Caco-2 (cell line): ENCODE results near the gene CREBBP. TPM values are rescaled to one million over a fixed set of nuclear protein-coding genes. Genes with fewer than 3 reads are reported as not detected.

Experiments used
- BruUV-seq: library from RNA; stranded (reverse); fragments of 400-500 nt; replicated peaks from 2 replicates; lab custom pipeline; 2021; lab: Mats Ljungman, UMichigan
- CTCF ChIA-PET: fragments of 300-600 bp; sonication (Branson Sonifier 250); formaldehyde crosslinking; loops from one replicate; lab custom pipeline; 2022; ENCODE audit warnings: antibody characterized with exemption; lab: Charles Lee
- POLR2A ChIA-PET: fragments of 300-600 bp; sonication (Branson Sonifier 250); formaldehyde crosslinking; loops from one replicate; lab custom pipeline; 2022; ENCODE audit warnings: antibody characterized with exemption; lab: Charles Lee
- DNase-seq, 2 experiments: peaks; one replicate each; pipeline versions ENCODE4 v3.0.0 to v3.0.0-alpha.2; 2020 to 2022
- H3K27me3 ChIP-seq: replicated peaks from 2 replicates; pipeline ENCODE4 v1.6.0; 2011; ENCODE audit warnings: low read length; ENCODE audit not compliant: control insufficient read depth, insufficient read depth
- H3K36me3 ChIP-seq: 2 replicates; pipeline ENCODE4 v1.5.1; 2011; ENCODE audit warnings: low read length; ENCODE audit not compliant: control insufficient read depth, insufficient read depth
- H3K4me1 ChIP-seq: fragments of 250-450 bp; sonication (Bioruptor Pico); 2 replicates; pipeline ENCODE4 v1.5.1; 2020; ENCODE audit warnings: mild to moderate bottlenecking
- H3K4me3 ChIP-seq: 2 replicates; pipeline ENCODE4 v1.5.1; 2011; ENCODE audit warnings: low read depth, mild to moderate bottlenecking, control low read depth, low read length
- H3K9me3 ChIP-seq: fragments of 250-450 bp; sonication (Bioruptor Pico); 2 replicates; pipeline ENCODE4 v1.5.1; 2020; ENCODE audit warnings: mild to moderate bottlenecking, moderate library complexity
- H3K27ac Mint-ChIP-seq: one replicate; pipeline ENCODE4 v1.8.0; 2022; ENCODE audit warnings: mixed read lengths; ENCODE audit not compliant: unreplicated experiment
- H3K27me3 Mint-ChIP-seq: one replicate; pipeline ENCODE4 v1.8.0; 2022; ENCODE audit warnings: mixed read lengths; ENCODE audit not compliant: insufficient read depth, unreplicated experiment
- H3K36me3 Mint-ChIP-seq: one replicate; pipeline ENCODE4 v1.8.0; 2022; ENCODE audit warnings: mild to moderate bottlenecking, mixed read lengths; ENCODE audit not compliant: insufficient read depth, unreplicated experiment
- H3K4me1 Mint-ChIP-seq: one replicate; pipeline ENCODE4 v1.8.0; 2022; ENCODE audit warnings: low read depth, mixed read lengths; ENCODE audit not compliant: unreplicated experiment
- H3K4me3 Mint-ChIP-seq: one replicate; pipeline ENCODE4 v1.8.0; 2022; ENCODE audit warnings: mild to moderate bottlenecking, moderate library complexity, mixed read lengths; ENCODE audit not compliant: unreplicated experiment
- H3K9me3 Mint-ChIP-seq: one replicate; pipeline ENCODE4 v1.8.0; 2022; ENCODE audit warnings: mixed read lengths; ENCODE audit not compliant: unreplicated experiment
- intact Hi-C: fragments of 100-400 bp; cut with micrococcal nuclease; formaldehyde crosslinking; loops from one replicate; pipeline ENCODE4 v1.10.0; 2022; ENCODE audit not compliant: unreplicated experiment
- total RNA-seq: library from RNA; stranded (reverse); gene quantifications from 2 replicates; pipeline ENCODE4 v1.2.3, GENCODE V29; 2022
- TF ChIP-seq, protein P1 (sequence below), 2 experiments: fragments of 200-600 bp in 1 of 2; IDR thresholded peaks; 1 replicate in 1 of 2; 2 replicates in 1 of 2; pipeline versions ENCODE4 v1.5.1 to v1.8.0; 2011 to 2022; ENCODE audit warnings: antibody characterized with exemption in 1 of 2, control low read depth in 1 of 2, inconsistent platforms in 1 of 2, low read depth in 1 of 2, low read length in 1 of 2, mild to moderate bottlenecking in 1 of 2, moderate library complexity in 1 of 2; ENCODE audit not compliant: insufficient read depth in 1 of 2, severe bottlenecking in 1 of 2, unreplicated experiment in 1 of 2

CREBBP gene
- total RNA-seq, 1 experiment from 2014 or later: 65.3 TPM

DNA sequence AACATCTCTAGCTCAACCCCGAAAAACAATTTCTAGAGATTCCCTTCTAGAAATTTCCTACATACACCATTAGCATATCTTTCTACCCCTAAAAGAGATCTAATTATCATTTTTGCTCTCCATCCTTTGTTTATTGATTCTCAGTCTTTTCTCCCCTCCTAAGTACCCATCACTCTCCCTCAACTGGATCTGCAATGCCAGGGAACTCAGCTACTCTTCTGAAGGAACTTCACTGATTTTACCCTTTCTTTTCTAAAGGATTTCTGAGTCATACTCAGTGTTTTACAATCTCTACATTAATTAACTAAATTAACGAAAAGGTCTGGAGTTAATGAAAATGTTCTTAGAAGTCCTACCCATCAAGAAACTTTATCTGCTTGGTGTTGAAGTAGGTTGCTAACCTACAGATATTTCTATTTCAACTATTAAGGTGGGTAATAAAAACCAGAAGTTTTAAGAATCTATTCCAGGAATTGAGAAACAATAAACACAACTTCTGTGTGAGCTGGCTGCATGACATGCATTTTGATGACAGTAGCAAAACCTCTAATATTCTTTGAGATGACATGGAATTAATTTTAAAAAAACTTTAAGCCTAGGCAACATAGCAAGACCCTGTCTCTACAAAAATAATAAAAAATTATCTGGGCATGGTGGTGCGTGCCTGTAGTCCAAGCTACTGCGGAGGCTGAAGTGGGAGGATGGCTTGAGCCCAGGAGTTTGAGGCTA is 13.6 kb downstream of the CREBBP start:
- no peaks in the 10 kb centered on the region for H3K27me3 ChIP-seq
- no peak for DNase-seq
- no peaks in the 10 kb centered on the region for H3K9me3 Mint-ChIP-seq
- BruUV-seq: no TSS peak
- no peak overlapping the region for H3K4me3 Mint-ChIP-seq
- H3K4me1 Mint-ChIP-seq: peaks cover 24% of the 10 kb centered on the region
- TF ChIP-seq, protein P1, sequence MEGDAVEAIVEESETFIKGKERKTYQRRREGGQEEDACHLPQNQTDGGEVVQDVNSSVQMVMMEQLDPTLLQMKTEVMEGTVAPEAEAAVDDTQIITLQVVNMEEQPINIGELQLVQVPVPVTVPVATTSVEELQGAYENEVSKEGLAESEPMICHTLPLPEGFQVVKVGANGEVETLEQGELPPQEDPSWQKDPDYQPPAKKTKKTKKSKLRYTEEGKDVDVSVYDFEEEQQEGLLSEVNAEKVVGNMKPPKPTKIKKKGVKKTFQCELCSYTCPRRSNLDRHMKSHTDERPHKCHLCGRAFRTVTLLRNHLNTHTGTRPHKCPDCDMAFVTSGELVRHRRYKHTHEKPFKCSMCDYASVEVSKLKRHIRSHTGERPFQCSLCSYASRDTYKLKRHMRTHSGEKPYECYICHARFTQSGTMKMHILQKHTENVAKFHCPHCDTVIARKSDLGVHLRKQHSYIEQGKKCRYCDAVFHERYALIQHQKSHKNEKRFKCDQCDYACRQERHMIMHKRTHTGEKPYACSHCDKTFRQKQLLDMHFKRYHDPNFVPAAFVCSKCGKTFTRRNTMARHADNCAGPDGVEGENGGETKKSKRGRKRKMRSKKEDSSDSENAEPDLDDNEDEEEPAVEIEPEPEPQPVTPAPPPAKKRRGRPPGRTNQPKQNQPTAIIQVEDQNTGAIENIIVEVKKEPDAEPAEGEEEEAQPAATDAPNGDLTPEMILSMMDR (IDR thresholded peaks at IDR 0.05; ENCODE audit: insufficient read depth in 1 of 2, low read depth in 1 of 2, low read length in 1 of 2, severe bottlenecking in 1 of 2, unreplicated experiment in 1 of 2): no peak
- ChIA-PET CTCF (no interaction called here), POLR2A (no interaction called here)
- 0 out of 2 replicates have a peak, but pooled peaks cover 4% of the 10 kb centered on the region for H3K4me1 ChIP-seq
- no peak overlapping the region for H3K27ac Mint-ChIP-seq
- no peaks in the 10 kb centered on the region for H3K27me3 Mint-ChIP-seq
- H3K36me3 Mint-ChIP-seq: no peaks in the 10 kb centered on the region
- intact Hi-C loops: no loop called here
- H3K36me3 ChIP-seq: no peaks in the 10 kb centered on the region
- H3K9me3 ChIP-seq: no peaks in the 10 kb centered on the region
- H3K4me3 ChIP-seq: no peak overlapping the region

GRCh38 chr16:3865241-3865640 is 15.3 kb downstream of the CREBBP start:
- TF ChIP-seq, protein P1 (IDR thresholded peaks at IDR 0.05; ENCODE audit: insufficient read depth in 1 of 2, low read depth in 1 of 2, low read length in 1 of 2, severe bottlenecking in 1 of 2, unreplicated experiment in 1 of 2): no peak
- POLR2A ChIA-PET: no interaction called here
- H3K27me3 ChIP-seq: no peaks in the 10 kb centered on the region
- H3K9me3 Mint-ChIP-seq: no peaks in the 10 kb centered on the region
- CTCF ChIA-PET: interaction anchor here (0.5 kb wide), 1 partner anchor 74 kb away, joined by 3 read pairs; no protein-coding TSS in a partner anchor
- BruUV-seq: no TSS peak
- no peak overlapping the region for H3K4me3 ChIP-seq
- H3K9me3 ChIP-seq: no peaks in the 10 kb centered on the region
- no peaks in the 10 kb centered on the region for H3K36me3 ChIP-seq
- no peak for DNase-seq
- no peak overlapping the region for H3K4me3 Mint-ChIP-seq
- peaks cover 26% of the 10 kb centered on the region for H3K4me1 Mint-ChIP-seq
- H3K4me1 ChIP-seq: 0 out of 2 replicates have a peak, but pooled peaks cover 5% of the 10 kb centered on the region
- intact Hi-C loops: no loop called here
- H3K27me3 Mint-ChIP-seq: no peaks in the 10 kb centered on the region
- no peaks in the 10 kb centered on the region for H3K36me3 Mint-ChIP-seq
- H3K27ac Mint-ChIP-seq: no peak overlapping the region

- CTCF ChIA-PET: no interaction called here
- no peak overlapping the region for H3K4me3 ChIP-seq
- H3K36me3 Mint-ChIP-seq: no peaks in the 10 kb centered on the region
- no peaks in the 10 kb centered on the region for H3K9me3 Mint-ChIP-seq
- H3K27me3 Mint-ChIP-seq: no peaks in the 10 kb centered on the region
- BruUV-seq: no TSS peak
- no peak overlapping the region for H3K4me3 Mint-ChIP-seq
- 0 out of 2 replicates have a peak, but pooled peaks cover 5% of the 10 kb centered on the region for H3K4me1 ChIP-seq
- TF ChIP-seq, protein P1 (IDR thresholded peaks at IDR 0.05; ENCODE audit: insufficient read depth in 1 of 2, low read depth in 1 of 2, low read length in 1 of 2, severe bottlenecking in 1 of 2, unreplicated experiment in 1 of 2): no peak
- intact Hi-C loops: no loop called here
- DNase-seq: no peak
- POLR2A ChIA-PET: no interaction called here
- no peaks in the 10 kb centered on the region for H3K9me3 ChIP-seq
- H3K27me3 ChIP-seq: no peaks in the 10 kb centered on the region
- H3K36me3 ChIP-seq: no peaks in the 10 kb centered on the region
- peaks cover 26% of the 10 kb centered on the region for H3K4me1 Mint-ChIP-seq
- H3K27ac Mint-ChIP-seq: no peak overlapping the region
These were observed 16.0 kb downstream of the CREBBP start for GRCh38 chr16:3864562-3864961.
